ENCODE results near the gene P2RY12.

P2RY12 gene

GRCh38 chr3:151319628-151320027, 64.9 kb downstream of the P2RY12 start:
- no peaks in the 10 kb centered on the region for H3K36me3 ChIP-seq
- no peak overlapping the region for H3K27ac ChIP-seq
- no peak for TF ChIP-seq CTCF (IDR thresholded peaks at IDR 0.05)
- H3K4me3 ChIP-seq: no peak overlapping the region
- intact Hi-C loops (cut with DNase I; ENCODE audit: low total_unique reads): no loop called here
- no peaks in the 10 kb centered on the region for H3K27me3 ChIP-seq
- H3K9me3 ChIP-seq: no peaks in the 10 kb centered on the region
- DNase-seq: no peak
- no peaks in the 10 kb centered on the region for H3K4me1 ChIP-seq

- Histone ChIP-seq H3K27ac (no peak overlapping the region), H3K4me1 (no peaks in the 10 kb centered on the region), H3K27me3 (no peaks in the 10 kb centered on the region), H3K9me3 (no peaks in the 10 kb centered on the region), H3K4me3 (no peak overlapping the region), H3K36me3 (no peaks in the 10 kb centered on the region)
- intact Hi-C loops (cut with DNase I; ENCODE audit: low total_unique reads): no loop called here
- DNase-seq: no peak
- TF ChIP-seq CTCF (IDR thresholded peaks at IDR 0.05): no peak
Measured at GRCh38 chr3:151318991-151319390, 65.6 kb downstream of the P2RY12 start.

GRCh38 chr3:151318313-151318712, 66.2 kb downstream of the P2RY12 start:
- intact Hi-C loops (cut with DNase I; ENCODE audit: low total_unique reads): no loop called here
- Histone ChIP-seq H3K36me3 (no peaks in the 10 kb centered on the region), H3K4me3 (no peak overlapping the region), H3K9me3 (no peaks in the 10 kb centered on the region), H3K4me1 (no peaks in the 10 kb centered on the region), H3K27ac (no peak overlapping the region), H3K27me3 (no peaks in the 10 kb centered on the region)
- TF ChIP-seq CTCF (IDR thresholded peaks at IDR 0.05): no peak
- no peak for DNase-seq

GRCh38 chr3:151316267-151316991, 68.1 kb downstream of the P2RY12 start, which contains the start of gene GPR87:
TSS of gene GPR87 (minus strand) at chr3:151316820. CDS start at chr3:151300100, 16,720 bp downstream.
- no peaks in the 10 kb centered on the region for H3K36me3 ChIP-seq
- H3K4me1 ChIP-seq: no peaks in the 10 kb centered on the region
- no peaks in the 10 kb centered on the region for H3K27me3 ChIP-seq
- H3K27ac ChIP-seq: no peak within 1 kb of the TSS
- intact Hi-C loops (cut with DNase I; ENCODE audit: low total_unique reads): no loop called here
- TF ChIP-seq CTCF (IDR thresholded peaks at IDR 0.05): no peak
- no peak within 1 kb of the TSS for H3K4me3 ChIP-seq
- DNase-seq: no peak
- no peaks in the 10 kb centered on the region for H3K9me3 ChIP-seq

- Histone ChIP-seq H3K9me3 (no peaks in the 10 kb centered on the region), H3K27me3 (no peaks in the 10 kb centered on the region), H3K4me3 (no peak overlapping the region), H3K4me1 (no peaks in the 10 kb centered on the region), H3K27ac (no peak overlapping the region), H3K36me3 (no peaks in the 10 kb centered on the region)
- no peak for TF ChIP-seq CTCF (IDR thresholded peaks at IDR 0.05)
- intact Hi-C loops (cut with DNase I; ENCODE audit: low total_unique reads): no loop called here
- no peak for DNase-seq
Measured at GRCh38 chr3:151315846-151316245, 68.7 kb downstream of the P2RY12 start.

All from tibial artery (tissue), 4 donors.